ENCODE results near the gene SEMA6B. TPM values are rescaled to one million over a fixed set of nuclear protein-coding genes. Genes with fewer than 3 reads are reported as not detected.

SEMA6B gene
- total and polyA plus RNA-seq, 10 of the 15 experiments (the other 5 are each of a cell fraction or from before 2014, with no cell fraction given): 0.13 TPM; not detected in 9

GRCh38 chr19:4516939-4517300 lies 42.6 kb downstream of the SEMA6B start (continued):
- TF ChIP-seq E4F1 (IDR thresholded peaks at IDR 0.05; ENCODE audit: borderline replicate concordance, partially characterized antibody): no peak

GRCh38 chr19:4516199-4516938 lies 43.1 kb downstream of the SEMA6B start:
- SMC1A ChIA-PET (ENCODE audit: uncharacterized antibody, unreplicated experiment): no interaction called here
- no peaks in the 10 kb centered on the region for H4K20me1 ChIP-seq (ENCODE audit: control insufficient read depth, insufficient read depth)
- H3K36me3 ChIP-seq (ENCODE audit: control insufficient read depth in 2 of 2, insufficient read depth in 2 of 2, low read length in 1 of 2): no peaks in the 10 kb centered on the region
- 12% methylated on average over 14 of the region's 14 CpGs for WGBS (ENCODE audit: insufficient coverage, insufficient replicate concordance, low lambda C conversion rate, missing lambda C conversion rate)
- CTCF ChIA-PET: interaction anchor here (0.8 to 1.4 kb wide), 3 partner anchors 8 to 21 kb away, joined by 3 to 5 read pairs (median 3); no protein-coding TSS in a partner anchor
- H3K27ac ChIP-seq (ENCODE audit: control insufficient read depth, insufficient read depth): no peak overlapping the region
- no peaks in the 10 kb centered on the region for H3K4me1 ChIP-seq (ENCODE audit: control insufficient read depth, insufficient read depth, low read length)
- no peak overlapping the region for H3K4me3 ChIP-seq
- TF ChIP-seq STAT3 (IDR thresholded peaks at IDR 0.05; ENCODE audit: low read depth, low read length) (no peak), BCL3 (IDR thresholded peaks at IDR 0.05; ENCODE audit: borderline replicate concordance, insufficient read depth, low read depth, low read length, poor library complexity, severe bottlenecking) (no peak), ZZZ3 (IDR thresholded peaks at IDR 0.05; ENCODE audit: control insufficient read depth, insufficient read length, low read depth) (no peak), RAD51 (IDR thresholded peaks at IDR 0.05) (no peak), NFYA (IDR thresholded peaks at IDR 0.05; ENCODE audit: borderline replicate concordance, low read depth, low read length) (no peak)
- intact Hi-C loops (cut with micrococcal nuclease; ENCODE audit: unreplicated experiment) (no loop called here), in situ Hi-C loops (cut with MboI) (no loop called here)
- no peak overlapping the region for H3K4me2 ChIP-seq (ENCODE audit: control insufficient read depth, insufficient read depth)
- ATAC-seq (no peak), DNase-seq (ENCODE audit: low read depth, low spot score) (no peak), FAIRE-seq (no peak)
- H3K9me3 ChIP-seq (replicated peaks; ENCODE audit: control insufficient read depth, insufficient read depth, low read length): no peaks in the 10 kb centered on the region
- RAD21 ChIA-PET (ENCODE audit: unreplicated experiment): no interaction called here
- no peaks in the 10 kb centered on the region for H3K27me3 ChIP-seq (replicated peaks in 1 of 2; ENCODE audit: control insufficient read depth in 2 of 2, insufficient read depth in 2 of 2, low read length in 1 of 2)
- H3K9ac ChIP-seq (ENCODE audit: control insufficient read depth, insufficient read depth, low read length): no peak overlapping the region
- POLR2A ChIA-PET: no interaction called here
- no TSS peak for BruUV-seq (replicated peaks)
- H2AFZ ChIP-seq (ENCODE audit: control insufficient read depth, low read depth, low read length): no peak overlapping the region
- H3K79me2 ChIP-seq (ENCODE audit: control insufficient read depth, insufficient read depth, low read length): no peaks in the 10 kb centered on the region

Measured in GM12878 (cell line).